HG03095 (cell line): ENCODE measurements around the gene MXD3.
"Not testable (repeated sequence)": the region's sequence is repeated elsewhere in the genome, so short reads cannot be mapped to it uniquely, and the experiment has no call there.

Experiments used
- ATAC-seq: cut with Tn5 transposase; IDR thresholded peaks from one replicate; pipeline ENCODE4 v1.9.1; 2021; ENCODE audit warnings: moderate library complexity; ENCODE audit not compliant: unreplicated experiment

The MXD3 gene

GRCh38 chr5:177311723-177312648, at the start of gene MXD3:
Gene MXD3 (minus strand): TSS chr5:177311898. CDS start chr5:177311830, 68 bp downstream.
- ATAC-seq: peak; percentile 69

GRCh38 chr5:177360740-177361139, 49.0 kb upstream of the MXD3 start:
- not testable (repeated sequence) for ATAC-seq

GRCh38 chr5:177359860-177360259, 48.2 kb upstream of the MXD3 start:
- no peak for ATAC-seq

- no peak for ATAC-seq
Measured at GRCh38 chr5:177359451-177359851, 47.8 kb upstream of the MXD3 start.

GRCh38 chr5:177358370-177358819, 46.7 kb upstream of the MXD3 start:
- no peak for ATAC-seq

- ATAC-seq: peak; percentile 84
Measured at GRCh38 chr5:177357459-177358351, 46.0 kb upstream of the MXD3 start, which contains the start of gene RGS14. Gene RGS14 (plus strand): TSS chr5:177357924. CDS start chr5:177358025, 101 bp downstream.

GRCh38 chr5:177357146-177357458, 45.4 kb upstream of the MXD3 start:
- ATAC-seq: peak; percentile 3

- no peak for ATAC-seq
Measured at GRCh38 chr5:177356746-177357145, 45.0 kb upstream of the MXD3 start.

GRCh38 chr5:177355868-177356168, 44.1 kb upstream of the MXD3 start:
- no peak for ATAC-seq

- no peak for ATAC-seq
Measured at GRCh38 chr5:177355162-177355867, 43.6 kb upstream of the MXD3 start.

- no peak for ATAC-seq
Measured at GRCh38 chr5:177354711-177355110, 43.0 kb upstream of the MXD3 start.

- no peak for ATAC-seq
Measured at GRCh38 chr5:177354256-177354655, 42.6 kb upstream of the MXD3 start.

- no peak for ATAC-seq
Measured at GRCh38 chr5:177353093-177353492, 41.4 kb upstream of the MXD3 start.

- peak; percentile 91 for ATAC-seq
Measured at GRCh38 chr5:177351392-177352329, 40.0 kb upstream of the MXD3 start, which contains the start of gene LMAN2. Gene LMAN2 (minus strand): TSS chr5:177351668. CDS start chr5:177351647, 21 bp downstream.

GRCh38 chr5:177350776-177351391, 39.2 kb upstream of the MXD3 start:
- peak; percentile 9 for ATAC-seq

- ATAC-seq: no peak
Measured at GRCh38 chr5:177349762-177350161, 38.1 kb upstream of the MXD3 start.

GRCh38 chr5:177349362-177349647, 37.6 kb upstream of the MXD3 start:
- no peak for ATAC-seq

- no peak for ATAC-seq
Measured at GRCh38 chr5:177347699-177348098, 36.0 kb upstream of the MXD3 start.

- ATAC-seq: no peak
Measured at GRCh38 chr5:177346820-177347219, 35.1 kb upstream of the MXD3 start.

GRCh38 chr5:177344891-177345290, 33.2 kb upstream of the MXD3 start:
- no peak for ATAC-seq
